Left ventricle myocardium inferior (tissue), 1 donor: ENCODE results near the gene FAAH. TPM values are rescaled to one million over a fixed set of nuclear protein-coding genes. Genes with fewer than 3 reads are reported as not detected.

ENCODE experiments used
- DNase-seq: peaks from one replicate; pipeline ENCODE4 v3.0.0-alpha.2; 2020
- H3K27ac ChIP-seq: fragments of 200-600 bp; replicated peaks from 2 replicates; pipeline ENCODE4 v1.8.0; 2021
- H3K27me3 ChIP-seq: fragments of 200-600 bp; 2 replicates; pipeline ENCODE4 v1.8.0; 2021; ENCODE audit warnings: low read depth
- H3K36me3 ChIP-seq: fragments of 200-600 bp; 2 replicates; pipeline ENCODE4 v1.8.0; 2021
- H3K4me1 ChIP-seq: fragments of 200-600 bp; 2 replicates; pipeline ENCODE4 v1.8.0; 2021
- H3K4me3 ChIP-seq: fragments of 200-600 bp; 2 replicates; pipeline ENCODE4 v1.8.0; 2021; ENCODE audit warnings: mild to moderate bottlenecking, moderate library complexity
- H3K9me3 ChIP-seq: fragments of 200-600 bp; replicated peaks from 2 replicates; pipeline ENCODE4 v1.8.0; 2021
- intact Hi-C: fragments of 100-400 bp; cut with micrococcal nuclease; formaldehyde crosslinking; loops from one replicate; pipeline ENCODE4 v1.11.0; 2022
- total RNA-seq: library from RNA; stranded (reverse); fragmentation: NEBNext Ultra II Directional; extraction: Animal tissue kit (Norgen Biotek cat#: 25700); gene quantifications from one replicate; pipeline ENCODE4 v1.2.1, GENCODE V29; 2021
- TF ChIP-seq, protein P1 (sequence below): fragments of 200-600 bp; IDR thresholded peaks from 2 replicates; pipeline ENCODE4 v1.8.0; 2021; ENCODE audit warnings: antibody characterized with exemption, mild to moderate bottlenecking, borderline replicate concordance
- donor health status: DM: no; HTN: yes; CAD: no; lungs with severe emphysema.

FAAH gene
- total RNA-seq, 1 donor from 2014 or later, result 2.8 TPM

- TF ChIP-seq, protein P1, sequence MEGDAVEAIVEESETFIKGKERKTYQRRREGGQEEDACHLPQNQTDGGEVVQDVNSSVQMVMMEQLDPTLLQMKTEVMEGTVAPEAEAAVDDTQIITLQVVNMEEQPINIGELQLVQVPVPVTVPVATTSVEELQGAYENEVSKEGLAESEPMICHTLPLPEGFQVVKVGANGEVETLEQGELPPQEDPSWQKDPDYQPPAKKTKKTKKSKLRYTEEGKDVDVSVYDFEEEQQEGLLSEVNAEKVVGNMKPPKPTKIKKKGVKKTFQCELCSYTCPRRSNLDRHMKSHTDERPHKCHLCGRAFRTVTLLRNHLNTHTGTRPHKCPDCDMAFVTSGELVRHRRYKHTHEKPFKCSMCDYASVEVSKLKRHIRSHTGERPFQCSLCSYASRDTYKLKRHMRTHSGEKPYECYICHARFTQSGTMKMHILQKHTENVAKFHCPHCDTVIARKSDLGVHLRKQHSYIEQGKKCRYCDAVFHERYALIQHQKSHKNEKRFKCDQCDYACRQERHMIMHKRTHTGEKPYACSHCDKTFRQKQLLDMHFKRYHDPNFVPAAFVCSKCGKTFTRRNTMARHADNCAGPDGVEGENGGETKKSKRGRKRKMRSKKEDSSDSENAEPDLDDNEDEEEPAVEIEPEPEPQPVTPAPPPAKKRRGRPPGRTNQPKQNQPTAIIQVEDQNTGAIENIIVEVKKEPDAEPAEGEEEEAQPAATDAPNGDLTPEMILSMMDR, result no peak
- H3K27ac ChIP-seq, result no peak overlapping the region
- no peak for DNase-seq
- H3K4me3 ChIP-seq, result no peak overlapping the region
- H3K36me3 ChIP-seq, result peaks cover 4% of the 10 kb centered on the region
- no peaks in the 10 kb centered on the region for H3K9me3 ChIP-seq
- intact Hi-C loops, result no loop called here
- no peaks in the 10 kb centered on the region for H3K27me3 ChIP-seq
- H3K4me1 ChIP-seq, result peaks cover 4% of the 10 kb centered on the region
Observed at GRCh38 chr1:46407636-46408035, 13.5 kb downstream of the FAAH start.

- intact Hi-C loops, result no loop called here
- H3K27ac ChIP-seq, result no peak overlapping the region
- H3K36me3 ChIP-seq, result peaks cover 4% of the 10 kb centered on the region
- TF ChIP-seq, protein P1, result no peak
- no peaks in the 10 kb centered on the region for H3K27me3 ChIP-seq
- no peak overlapping the region for H3K4me3 ChIP-seq
- no peak for DNase-seq
- H3K4me1 ChIP-seq, result peaks cover 4% of the 10 kb centered on the region
- H3K9me3 ChIP-seq, result no peaks in the 10 kb centered on the region
Observed at GRCh38 chr1:46408356-46409062, 14.4 kb downstream of the FAAH start.

GRCh38 chr1:46409063-46409372 lies 14.9 kb downstream of the FAAH start:
- intact Hi-C loops, result no loop called here
- DNase-seq, result no peak

DNA sequence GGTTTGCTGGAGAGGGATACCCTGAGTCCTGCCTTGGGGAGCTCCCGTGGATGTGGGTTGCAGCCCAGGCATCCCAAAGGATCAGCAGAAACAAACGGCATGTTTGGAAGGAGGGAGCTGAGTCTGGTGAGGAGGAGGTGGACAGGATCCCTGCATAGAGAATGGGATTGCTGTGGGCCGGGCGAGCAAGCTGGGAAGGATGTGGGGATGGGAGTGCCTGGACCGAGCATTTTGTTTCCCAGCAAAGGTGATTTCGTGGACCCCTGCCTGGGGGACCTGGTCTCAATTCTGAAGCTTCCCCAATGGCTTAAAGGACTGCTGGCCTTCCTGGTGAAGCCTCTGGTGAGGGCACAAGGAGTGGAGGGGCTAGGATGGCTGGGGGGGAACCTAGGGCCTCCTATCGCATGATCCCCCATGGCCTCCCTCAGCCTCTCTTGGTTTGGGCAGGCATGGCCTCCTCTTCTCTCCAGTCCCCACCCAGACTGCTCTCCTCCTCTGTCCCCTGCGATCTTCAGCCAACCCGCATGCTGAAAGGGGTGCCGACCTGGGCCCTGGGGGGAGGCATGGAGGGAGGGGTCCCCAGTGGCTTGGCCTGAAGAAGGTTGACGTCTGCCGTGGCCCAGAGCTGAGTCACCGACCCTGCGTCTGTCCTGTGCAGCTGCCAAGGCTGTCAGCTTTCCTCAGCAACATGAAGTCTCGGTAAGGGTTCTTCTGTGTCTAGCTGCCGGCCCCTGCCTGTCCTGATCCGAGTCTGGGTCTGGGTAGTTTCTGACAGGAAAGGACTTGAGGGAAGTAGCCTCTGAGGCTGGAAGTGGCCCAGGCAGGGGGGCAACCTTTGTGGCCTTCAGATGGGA lies 16.3 kb downstream of the FAAH start:
- TF ChIP-seq, protein P1, result no peak
- no peak for DNase-seq
- peaks cover 4% of the 10 kb centered on the region for H3K4me1 ChIP-seq
- H3K27ac ChIP-seq, result no peak overlapping the region
- intact Hi-C loops, result no loop called here
- no peaks in the 10 kb centered on the region for H3K27me3 ChIP-seq
- H3K4me3 ChIP-seq, result no peak overlapping the region
- no peaks in the 10 kb centered on the region for H3K9me3 ChIP-seq
- H3K36me3 ChIP-seq, result peaks cover 4% of the 10 kb centered on the region

More at GRCh38 chr1:46409063-46409372, 14.9 kb downstream of the FAAH start:
- no peaks in the 10 kb centered on the region for H3K27me3 ChIP-seq
- H3K4me3 ChIP-seq, result no peak overlapping the region
- H3K36me3 ChIP-seq, result peaks cover 4% of the 10 kb centered on the region
- no peak overlapping the region for H3K27ac ChIP-seq
- TF ChIP-seq, protein P1, result no peak
- H3K4me1 ChIP-seq, result peaks cover 4% of the 10 kb centered on the region
- H3K9me3 ChIP-seq, result no peaks in the 10 kb centered on the region

- Histone ChIP-seq H3K4me3 (no peak overlapping the region), H3K27ac (no peak overlapping the region), H3K27me3 (no peaks in the 10 kb centered on the region), H3K36me3 (peaks cover 4% of the 10 kb centered on the region), H3K9me3 (no peaks in the 10 kb centered on the region), H3K4me1 (peaks cover 3% of the 10 kb centered on the region)
- TF ChIP-seq, protein P1, result no peak
- DNase-seq, result no peak
- intact Hi-C loops, result no loop called here
Observed at GRCh38 chr1:46411010-46411405, 16.9 kb downstream of the FAAH start.
